WTC11 (cell line): Measurements from ENCODE around the gene GGN.

Experiments used
- CDX4 ChIP-seq: fragments of 250-450 bp; sonication (Bioruptor Pico); IDR thresholded peaks from 2 replicates; pipeline ENCODE4 v1.9.0; 2021; ENCODE audit warnings: moderate library complexity, mild to moderate bottlenecking, inconsistent platforms, borderline replicate concordance
- CTCF ChIP-seq: fragments of 200-600 bp; IDR thresholded peaks from 2 replicates; pipeline ENCODE4 v1.8.0; 2022; ENCODE audit warnings: antibody characterized with exemption
- ESRRA ChIP-seq: sonication (generic); formaldehyde crosslinking; IDR thresholded peaks from 2 replicates; pipeline ENCODE4 v1.8.1; 2022; ENCODE audit warnings: mild to moderate bottlenecking, missing genetic modification reagents, borderline replicate concordance
- FOXP4 ChIP-seq: sonication (generic); formaldehyde crosslinking; IDR thresholded peaks from 2 replicates; pipeline ENCODE4 v1.8.0; 2022; ENCODE audit warnings: mild to moderate bottlenecking, missing genetic modification reagents
- TEAD4 ChIP-seq: sonication (generic); formaldehyde crosslinking; IDR thresholded peaks from 2 replicates; pipeline ENCODE4 v1.8.0; 2022; ENCODE audit warnings: mild to moderate bottlenecking, missing genetic modification reagents

- TF ChIP-seq CTCF = peak; percentile 98
- no peak for TF ChIP-seq CDX4 (CRISPR knock-in tag)
- TF ChIP-seq TEAD4 (CRISPR knock-in tag) = no peak
- peak; percentile 24; the same call in 1 of the 2 replicates for TF ChIP-seq ESRRA
- peak; percentile 42; the same call in 1 of the 2 replicates for TF ChIP-seq FOXP4 (CRISPR knock-in tag)
Observed at GRCh38 chr19:38402967-38403674, 15.3 kb upstream of the GGN start, which contains the start of gene FAM98C.
